MM.1S (cell line): ENCODE results near the gene KCNMA1.

Experiments used
- DNase-seq: peaks from one replicate; pipeline ENCODE4 v3.0.0-alpha.2; 2015
- H2AFZ ChIP-seq: fragments of 300-600 bp; sonication (generic); 2 replicates; pipeline ENCODE4 v1.6.0; 2016; ENCODE audit warnings: antibody characterized with exemption, low read length
- H3F3A ChIP-seq: fragments of 300-600 bp; sonication (generic); 2 replicates; pipeline ENCODE4 v1.6.1; 2016; ENCODE audit warnings: mild to moderate bottlenecking, antibody characterized with exemption, low read length, moderate library complexity, mixed read lengths; ENCODE audit not compliant: insufficient read depth
- H3K27ac ChIP-seq: fragments of 300-600 bp; sonication (generic); 2 replicates; pipeline ENCODE4 v1.5.1; 2016; ENCODE audit warnings: mild to moderate bottlenecking, low read length
- H3K27me3 ChIP-seq: fragments of 300-600 bp; sonication (generic); replicated peaks from 2 replicates; pipeline ENCODE4 v1.6.0; 2016; ENCODE audit warnings: low read length; ENCODE audit not compliant: insufficient read depth
- H3K36me3 ChIP-seq: fragments of 300-600 bp; sonication (generic); replicated peaks from 2 replicates; pipeline ENCODE4 v1.6.1; 2016; ENCODE audit warnings: mild to moderate bottlenecking, low read length, mixed read lengths; ENCODE audit not compliant: insufficient read depth
- H3K4me1 ChIP-seq: fragments of 300-600 bp; sonication (generic); 2 replicates; pipeline ENCODE4 v1.6.1; 2016; ENCODE audit warnings: low read length, mixed read lengths
- H3K4me2 ChIP-seq: fragments of 300-600 bp; sonication (generic); 2 replicates; pipeline ENCODE4 v1.6.0; 2016; ENCODE audit warnings: low read depth, low read length
- H3K4me3 ChIP-seq: fragments of 300-600 bp; sonication (generic); 2 replicates; pipeline ENCODE4 v1.5.1; 2016; ENCODE audit warnings: low read length, mixed read lengths
- H3K79me2 ChIP-seq: fragments of 300-600 bp; sonication (generic); 2 replicates; pipeline ENCODE4 v1.6.1; 2016; ENCODE audit warnings: mixed run types, low read length, mixed read lengths
- H3K9ac ChIP-seq: fragments of 300-600 bp; sonication (generic); 2 replicates; pipeline ENCODE4 v1.6.1; 2016; ENCODE audit warnings: low read length, mixed read lengths
- H3K9me2 ChIP-seq: fragments of 300-600 bp; sonication (generic); replicated peaks from 2 replicates; pipeline ENCODE4 v1.6.1; 2016; ENCODE audit warnings: mild to moderate bottlenecking, low read length, mixed read lengths; ENCODE audit not compliant: insufficient read depth
- H3K9me3 ChIP-seq: fragments of 300-600 bp; sonication (generic); replicated peaks from 2 replicates; pipeline ENCODE4 v1.6.1; 2016; ENCODE audit warnings: mild to moderate bottlenecking, low read length, mixed read lengths; ENCODE audit not compliant: insufficient read depth
- H4K20me1 ChIP-seq: fragments of 300-600 bp; sonication (generic); 2 replicates; pipeline ENCODE4 v1.6.1; 2016; ENCODE audit warnings: mild to moderate bottlenecking, low read length, moderate library complexity, mixed read lengths; ENCODE audit not compliant: insufficient read depth
- EZH2 ChIP-seq: fragments of 300-600 bp; sonication (generic); optimal IDR thresholded peaks from 2 replicates; pipeline ENCODE3; 2017; ENCODE audit warnings: low read depth, mild to moderate bottlenecking, antibody characterized with exemption, low read length, mixed read lengths
- EZH2phosphoT487 ChIP-seq: fragments of 300-600 bp; sonication (generic); IDR thresholded peaks from 2 replicates; pipeline ENCODE4 v1.6.1; 2018; ENCODE audit warnings: antibody characterized with exemption, low read length
- TF ChIP-seq, protein P1 (sequence below): fragments of 300-600 bp; sonication (generic); IDR thresholded peaks from 2 replicates; pipeline ENCODE4 v1.5.1; 2016; ENCODE audit warnings: antibody characterized with exemption, low read length, mixed read lengths

Gene KCNMA1

GRCh38 chr10:76906256-76906655 lies 731.4 kb downstream of the KCNMA1 start:
- Histone ChIP-seq H3F3A (no peaks in the 10 kb centered on the region), H4K20me1 (no peaks in the 10 kb centered on the region), H3K79me2 (no peaks in the 10 kb centered on the region), H3K9ac (no peak overlapping the region), H3K4me1 (no peaks in the 10 kb centered on the region), H3K9me3 (no peaks in the 10 kb centered on the region), H3K27ac (no peak overlapping the region), H3K4me3 (no peak overlapping the region), H2AFZ (no peak overlapping the region), H3K4me2 (no peak overlapping the region), H3K9me2 (no peaks in the 10 kb centered on the region), H3K27me3 (no peaks in the 10 kb centered on the region), H3K36me3 (no peaks in the 10 kb centered on the region)
- TF ChIP-seq EZH2phosphoT487 (no peak), EZH2 (no peak)
- TF ChIP-seq, protein P1, sequence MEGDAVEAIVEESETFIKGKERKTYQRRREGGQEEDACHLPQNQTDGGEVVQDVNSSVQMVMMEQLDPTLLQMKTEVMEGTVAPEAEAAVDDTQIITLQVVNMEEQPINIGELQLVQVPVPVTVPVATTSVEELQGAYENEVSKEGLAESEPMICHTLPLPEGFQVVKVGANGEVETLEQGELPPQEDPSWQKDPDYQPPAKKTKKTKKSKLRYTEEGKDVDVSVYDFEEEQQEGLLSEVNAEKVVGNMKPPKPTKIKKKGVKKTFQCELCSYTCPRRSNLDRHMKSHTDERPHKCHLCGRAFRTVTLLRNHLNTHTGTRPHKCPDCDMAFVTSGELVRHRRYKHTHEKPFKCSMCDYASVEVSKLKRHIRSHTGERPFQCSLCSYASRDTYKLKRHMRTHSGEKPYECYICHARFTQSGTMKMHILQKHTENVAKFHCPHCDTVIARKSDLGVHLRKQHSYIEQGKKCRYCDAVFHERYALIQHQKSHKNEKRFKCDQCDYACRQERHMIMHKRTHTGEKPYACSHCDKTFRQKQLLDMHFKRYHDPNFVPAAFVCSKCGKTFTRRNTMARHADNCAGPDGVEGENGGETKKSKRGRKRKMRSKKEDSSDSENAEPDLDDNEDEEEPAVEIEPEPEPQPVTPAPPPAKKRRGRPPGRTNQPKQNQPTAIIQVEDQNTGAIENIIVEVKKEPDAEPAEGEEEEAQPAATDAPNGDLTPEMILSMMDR = no peak
- no peak for DNase-seq

DNA sequence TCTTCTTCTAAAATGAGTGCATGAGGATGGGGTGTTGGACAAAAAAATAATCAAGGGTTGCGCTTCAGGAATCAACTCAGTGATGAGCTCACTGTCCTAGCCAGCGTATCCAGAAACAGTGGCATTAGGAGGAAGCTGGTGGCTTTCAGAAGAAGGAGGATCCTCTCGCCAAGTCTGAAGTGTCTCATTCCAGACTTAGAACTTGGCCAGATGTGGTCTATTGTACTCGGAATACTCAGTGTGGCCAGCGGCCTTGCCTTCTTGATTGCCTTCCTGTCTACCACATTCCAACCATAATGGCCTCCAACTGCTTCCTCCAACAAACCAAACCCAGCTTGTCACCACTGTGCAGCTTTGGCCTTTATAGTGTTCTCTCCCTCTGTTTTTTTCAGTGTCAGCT lies 732.4 kb downstream of the KCNMA1 start:
- Histone ChIP-seq H3K9me3 (no peaks in the 10 kb centered on the region), H3K4me3 (no peak overlapping the region), H3K36me3 (no peaks in the 10 kb centered on the region), H3K27ac (no peak overlapping the region), H3K27me3 (no peaks in the 10 kb centered on the region), H3K9me2 (no peaks in the 10 kb centered on the region), H3K9ac (no peak overlapping the region), H3K79me2 (no peaks in the 10 kb centered on the region), H3F3A (no peaks in the 10 kb centered on the region), H4K20me1 (no peaks in the 10 kb centered on the region), H3K4me1 (no peaks in the 10 kb centered on the region), H2AFZ (no peak overlapping the region), H3K4me2 (no peak overlapping the region)
- TF ChIP-seq, protein P1 = no peak
- TF ChIP-seq EZH2 = no peak
- no peak for TF ChIP-seq EZH2phosphoT487
- no peak for DNase-seq

- no peak for DNase-seq
- no peak for TF ChIP-seq EZH2
- TF ChIP-seq EZH2phosphoT487 = no peak
- TF ChIP-seq, protein P1 = no peak
- H3F3A ChIP-seq = no peaks in the 10 kb centered on the region
- no peaks in the 10 kb centered on the region for H3K36me3 ChIP-seq
- H4K20me1 ChIP-seq = no peaks in the 10 kb centered on the region
- no peaks in the 10 kb centered on the region for H3K9me3 ChIP-seq
- H3K9me2 ChIP-seq = no peaks in the 10 kb centered on the region
- H3K4me1 ChIP-seq = no peaks in the 10 kb centered on the region
- H3K27ac ChIP-seq = no peak overlapping the region
- H3K4me3 ChIP-seq = no peak overlapping the region
- H3K79me2 ChIP-seq = no peaks in the 10 kb centered on the region
- H3K27me3 ChIP-seq = no peaks in the 10 kb centered on the region
- no peak overlapping the region for H2AFZ ChIP-seq
- no peak overlapping the region for H3K9ac ChIP-seq
- H3K4me2 ChIP-seq = no peak overlapping the region
These were observed 734.1 kb downstream of the KCNMA1 start for GRCh38 chr10:76903387-76903945.
